Spleen (tissue), 7 donors: ENCODE measurements around the gene OPRM1.

Experiments used
- CTCF ChIP-seq, 11 experiments: fragments of 200-600 bp in 7 of 11; fragments of 450-650 bp in 4 of 11; sonication (generic) in 4 of 11; IDR thresholded peaks in 8 of 11; conservative IDR thresholded peaks in 3 of 11; 1 replicate in 7 of 11; 2 replicates in 4 of 11; pipeline versions ENCODE4 v1.4.0 to v1.8.0; 2016 to 2021; ENCODE audit warnings: antibody characterized with exemption in 11 of 11, inconsistent platforms in 4 of 11, mild to moderate bottlenecking in 1 of 11
- POLR2A ChIP-seq, 3 donors: fragments of 450-650 bp; IDR thresholded peaks; one replicate each; pipeline ENCODE4 v1.5.1; 2017; ENCODE audit warnings: antibody characterized with exemption in 3 of 3, mild to moderate bottlenecking in 1 of 3
- donor health status: DM: no; HTN: no; CAD: no; lungs with moderate emphysema.
- donor health status: DM: no; HTN: no; CAD: no.
- donor health status: DM: no; HTN: no; CAD: no.

GRCh38 chr6:154292066-154292465 is 253.0 kb downstream of the OPRM1 start:
- TF ChIP-seq CTCF (IDR thresholded peaks at IDR 0.05 in 8 of 11, conservative IDR thresholded peaks at IDR 0.05 in 3 of 11): no peak
- no peak for TF ChIP-seq POLR2A (IDR thresholded peaks at IDR 0.05)
